ENCODE data around the gene PDCD2.
"Not testable (repeated sequence)": the region's sequence is repeated elsewhere in the genome, so short reads cannot be mapped to it uniquely, and the experiment has no call there.

Gene PDCD2

DNA sequence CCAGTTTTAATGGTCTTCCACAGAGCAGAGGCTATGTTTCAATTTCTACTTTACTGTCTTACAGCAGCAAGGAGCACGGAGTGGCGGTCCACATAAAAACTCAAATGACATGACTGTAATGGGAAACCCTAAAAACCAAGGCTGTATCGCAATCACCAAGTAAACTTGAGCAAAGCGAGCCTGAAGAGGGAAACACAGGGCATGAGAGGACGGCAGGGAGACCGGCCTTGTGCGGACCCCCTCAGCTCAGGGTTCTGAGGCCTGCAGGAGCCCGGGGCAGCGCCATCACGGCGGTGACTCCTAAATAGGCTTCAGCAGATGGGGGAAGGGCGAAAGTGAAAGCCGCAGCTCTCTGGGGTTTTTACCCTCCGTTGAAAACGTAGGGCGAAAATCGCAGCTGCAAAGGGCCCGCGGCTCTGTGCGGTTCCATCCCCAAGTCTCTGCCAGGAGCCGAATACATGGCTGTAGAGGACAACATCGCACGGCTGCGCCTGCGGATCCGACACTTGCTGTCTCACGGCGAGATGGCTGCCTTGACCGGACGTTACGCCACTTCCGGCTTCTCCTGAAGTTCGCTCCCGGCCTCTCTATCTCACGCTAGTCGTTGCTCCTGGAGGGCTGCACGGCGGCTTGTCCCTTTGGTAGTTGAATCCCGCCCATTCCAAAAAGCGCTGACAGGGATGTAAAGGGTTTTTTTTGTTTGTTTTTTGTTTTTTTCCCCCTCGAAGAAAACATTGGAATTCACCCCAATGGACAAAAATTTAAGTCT, 31.5 kb downstream of the PDCD2 start, which contains the start of gene PSMB1:
Gene PSMB1, minus strand, starts transcription at position 543 of the 769 bp plus-strand sequence. Its CDS starts 65 bp downstream, at position 478.
- peak; percentile 95 to 98 (median 97) for DNase-seq

DNA sequence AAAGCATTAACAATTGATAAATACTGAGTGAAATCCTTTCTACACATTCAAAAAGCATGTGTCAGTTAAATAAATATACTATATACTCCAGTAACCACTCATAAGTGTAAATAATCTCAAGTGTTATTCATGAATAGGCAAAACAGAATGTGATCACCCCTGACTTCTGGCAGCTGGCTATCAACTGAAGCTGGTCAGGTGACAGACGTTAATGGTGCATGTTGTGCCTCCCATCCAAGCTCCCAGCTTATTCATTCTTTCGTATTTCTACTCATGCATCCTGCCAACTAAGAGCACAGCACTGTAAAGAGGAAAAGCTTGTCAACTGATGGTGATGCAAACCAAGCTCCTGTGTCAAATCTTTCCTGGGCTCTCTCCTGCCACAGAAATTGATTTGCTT, 39.0 kb downstream of the PDCD2 start:
- no peak for DNase-seq

DNA sequence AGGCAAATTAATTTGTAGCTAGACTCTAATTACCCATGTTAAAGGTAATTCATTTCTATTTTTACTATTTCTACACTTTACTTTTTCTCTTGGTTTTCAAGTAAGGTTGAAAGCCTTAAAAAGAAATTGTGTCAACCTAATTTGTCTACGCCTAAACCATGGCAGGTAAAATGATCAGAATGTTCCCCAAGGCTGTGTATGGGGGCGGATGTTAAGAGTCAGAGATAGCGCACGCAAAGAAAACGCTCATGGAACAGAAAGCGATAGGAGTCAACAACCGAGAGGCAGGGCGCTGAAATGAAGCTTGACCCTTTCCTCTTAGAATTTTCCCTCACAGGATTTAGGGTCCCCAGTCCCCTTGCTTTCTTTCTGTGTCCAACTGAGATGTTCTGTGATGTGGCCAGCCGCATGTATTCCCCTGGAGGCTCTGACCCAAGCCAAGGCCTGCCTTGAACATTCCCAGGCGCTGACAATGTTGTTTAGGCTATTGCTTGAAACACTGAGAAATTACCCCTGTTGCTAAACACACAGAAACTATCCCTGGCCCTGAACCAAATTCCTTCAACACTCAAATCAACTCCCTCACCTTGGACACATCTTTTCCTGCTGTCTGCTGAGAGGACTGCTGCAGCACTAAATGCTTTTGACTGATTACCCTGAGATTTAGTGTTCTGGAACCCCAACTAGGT, 42.3 kb downstream of the PDCD2 start:
- no peak for DNase-seq

DNA sequence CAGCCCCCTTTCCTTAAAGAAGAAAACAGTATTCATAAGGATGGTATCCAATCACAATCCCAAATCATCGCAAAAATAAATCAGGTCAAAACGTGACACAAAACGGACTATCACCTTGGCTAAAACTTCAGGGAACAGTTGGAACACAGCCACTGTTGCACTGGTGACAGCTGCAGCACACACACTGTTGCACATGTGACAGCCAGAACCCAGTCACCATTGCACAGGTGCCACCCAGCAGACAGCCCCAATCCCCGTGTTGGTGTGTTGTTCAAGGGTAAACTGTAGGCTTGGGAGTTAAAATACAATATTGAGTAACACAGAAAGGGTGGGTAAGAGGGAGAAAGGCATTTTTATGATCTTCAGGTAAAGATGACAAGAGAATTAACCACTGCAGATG, 47.1 kb downstream of the PDCD2 start:
- no peak for DNase-seq

DNA sequence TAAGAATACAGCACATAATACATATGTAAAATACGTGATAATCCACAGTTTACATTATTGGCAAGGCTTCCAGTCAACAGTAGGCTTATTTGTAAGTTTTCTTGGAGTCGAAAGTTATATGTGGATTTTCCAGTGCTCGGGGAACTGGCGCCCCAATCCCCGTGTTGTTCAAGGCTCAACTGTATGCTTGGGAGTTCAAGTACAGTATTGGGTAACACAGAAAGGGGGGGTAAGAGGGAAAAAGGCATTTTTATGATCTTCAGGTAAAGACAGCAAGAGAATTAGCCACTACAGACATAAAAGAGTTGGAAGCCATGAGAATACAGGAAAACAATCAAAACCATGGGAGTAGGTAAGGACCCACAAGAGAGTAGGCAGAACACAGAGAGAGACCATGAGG, 47.8 kb downstream of the PDCD2 start:
- DNase-seq = no peak

DNA sequence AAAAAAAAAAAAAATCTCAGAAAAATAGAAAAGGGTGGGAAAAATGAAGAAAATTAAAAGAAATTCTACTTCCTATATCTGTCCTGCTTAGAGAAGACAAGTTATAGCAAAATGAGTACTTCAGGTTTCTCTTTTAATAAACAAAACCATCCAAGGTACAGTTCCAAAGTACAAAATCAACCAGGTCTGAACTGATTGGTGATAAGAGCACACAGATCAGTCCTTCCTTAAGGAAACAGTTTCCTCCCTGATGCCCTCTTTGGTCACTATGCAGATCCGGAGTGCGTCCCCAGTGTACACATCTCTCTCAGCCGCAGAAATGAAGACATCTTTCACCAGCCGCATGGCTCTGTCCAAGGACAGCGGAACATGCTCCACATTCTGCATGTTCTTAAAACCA, 49.4 kb downstream of the PDCD2 start:
- no peak for DNase-seq

DNA sequence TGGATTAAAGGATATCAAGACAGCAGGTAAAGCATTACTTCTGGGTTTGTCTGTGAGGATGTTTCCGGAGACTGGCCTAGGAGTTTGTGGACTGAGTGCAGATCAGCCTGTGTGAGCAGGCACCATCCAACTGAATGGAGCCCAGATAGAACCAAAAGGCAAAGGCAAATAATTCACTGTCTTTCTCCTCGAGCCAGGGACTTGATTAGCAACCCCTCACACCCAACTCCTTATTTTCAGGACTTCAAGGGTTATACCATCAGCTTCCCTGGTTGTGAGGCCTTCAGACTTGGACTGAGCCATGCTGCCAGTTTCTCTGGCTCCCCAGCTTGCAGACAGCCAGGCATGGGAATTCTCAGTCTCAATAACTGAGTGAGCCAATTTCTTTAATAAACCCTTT, 50.6 kb downstream of the PDCD2 start:
- DNase-seq = no peak

DNA sequence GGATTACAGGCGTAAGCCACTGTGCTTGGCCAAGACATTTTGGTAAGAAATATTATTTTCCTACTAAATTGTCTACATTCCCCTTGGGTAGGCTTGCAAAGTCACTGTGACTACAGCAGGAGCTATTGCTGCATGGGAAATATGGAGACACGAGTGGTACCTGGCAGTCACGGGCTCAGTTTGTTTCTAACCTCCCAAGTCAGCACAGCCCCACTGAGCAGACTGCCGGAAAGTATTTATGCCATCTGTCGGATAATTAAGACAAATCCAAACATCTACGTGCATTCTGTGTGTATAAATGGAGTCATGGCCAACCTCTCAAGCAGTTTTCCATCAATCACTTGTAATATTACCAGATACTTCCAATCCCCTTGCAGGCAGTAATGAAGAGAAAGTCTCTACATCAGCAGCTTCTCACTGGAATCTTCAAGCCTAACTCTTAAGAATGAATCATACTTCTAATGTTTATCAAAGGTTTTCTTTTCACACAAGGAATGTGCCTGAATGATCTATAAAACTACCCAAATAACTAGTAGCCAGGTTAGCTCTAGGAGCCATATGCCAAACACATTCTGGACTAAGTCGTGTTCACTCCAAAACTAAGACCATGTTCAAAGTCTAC, 51.5 kb downstream of the PDCD2 start:
- no peak for DNase-seq

DNA sequence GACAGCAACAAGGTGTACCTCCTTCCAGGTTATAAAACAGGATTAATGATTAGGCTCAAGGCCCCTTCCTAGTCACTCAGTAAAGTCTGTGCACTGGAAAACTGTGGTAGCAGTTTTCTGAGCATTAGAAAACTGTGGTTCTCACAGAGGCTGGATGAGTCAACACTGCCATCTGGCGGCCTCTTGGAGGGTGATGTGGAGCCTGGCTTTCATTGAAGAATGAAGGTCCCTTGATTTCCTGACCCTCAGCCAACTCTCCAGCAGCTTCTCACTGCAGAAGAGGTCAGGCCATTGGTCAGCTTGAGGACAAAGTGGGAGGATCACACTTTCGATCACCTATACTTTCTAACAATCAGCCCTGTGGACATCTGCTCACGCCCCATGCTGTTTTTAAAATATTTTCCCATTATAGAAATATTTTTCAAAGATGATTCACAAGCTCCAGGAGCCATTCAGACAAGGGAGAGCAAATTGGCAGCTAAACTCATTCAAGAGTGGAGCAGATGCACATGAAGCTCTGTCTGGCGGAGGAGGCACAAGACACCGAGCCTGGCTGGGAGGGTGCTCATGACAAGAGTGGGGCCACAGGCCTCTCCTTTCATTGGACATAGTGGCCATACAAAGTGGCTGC, 54.5 kb downstream of the PDCD2 start:
- DNase-seq = peak; percentile 70 to 79 (median 78)

DNA sequence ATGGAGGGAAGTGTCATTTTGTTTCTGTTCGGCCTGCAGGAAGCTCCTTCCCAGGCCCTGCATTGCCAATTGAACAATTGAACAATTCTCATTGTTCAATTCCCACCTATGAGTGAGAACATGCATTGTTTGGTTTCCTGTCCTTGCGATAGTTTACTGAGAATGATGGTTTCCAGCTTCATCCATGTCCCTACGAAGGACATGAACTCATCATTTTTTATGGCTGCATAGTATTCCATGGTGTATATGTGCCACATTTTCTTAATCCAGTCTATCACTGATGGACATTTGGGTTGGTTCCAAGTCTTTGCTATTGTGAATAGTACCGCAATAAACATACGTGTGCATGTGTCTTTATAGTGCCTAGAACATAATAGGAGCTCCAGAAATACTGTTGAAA, 56.4 kb downstream of the PDCD2 start:
- not testable (repeated sequence) for DNase-seq

DNA sequence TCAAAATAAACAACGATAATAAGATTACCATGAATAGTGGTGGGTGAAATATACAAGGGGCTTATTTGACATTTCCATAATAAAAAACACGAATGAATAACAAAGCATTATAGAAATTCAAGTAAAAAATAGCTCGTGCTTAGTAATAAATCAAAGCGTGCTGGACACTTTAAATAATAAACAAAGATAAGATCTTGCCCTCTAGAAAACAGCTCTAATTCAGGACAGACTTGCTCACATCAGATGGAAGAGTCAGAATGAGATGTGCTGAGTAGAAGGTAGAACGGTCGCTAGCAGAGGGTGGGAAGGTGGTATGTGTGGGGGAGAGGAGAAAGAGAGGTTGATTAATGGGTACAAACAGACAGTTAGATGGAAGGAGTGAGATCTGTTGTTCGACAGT, 58.6 kb downstream of the PDCD2 start:
- DNase-seq = no peak
